GM06990 (cell line): ENCODE data around the gene MRPL10.

Source experiments
- DNase-seq: peaks from one replicate; pipeline ENCODE4 v3.0.0-alpha.2; 2011; ENCODE audit not compliant: insufficient read length; ENCODE audit errors: extremely low read depth
- H3K27me3 ChIP-seq: replicated peaks from 2 replicates; pipeline ENCODE4 v1.6.0; 2011; ENCODE audit warnings: low read length; ENCODE audit not compliant: control insufficient read depth, insufficient read depth
- H3K36me3 ChIP-seq: 2 replicates; pipeline ENCODE4 v1.5.1; 2011; ENCODE audit warnings: low read length; ENCODE audit not compliant: control insufficient read depth, insufficient read depth
- H3K4me3 ChIP-seq: replicated peaks from 2 replicates; pipeline ENCODE4 v1.5.1; 2011; ENCODE audit warnings: low read depth, mild to moderate bottlenecking, control low read depth, low read length
- CTCF ChIP-seq: IDR thresholded peaks from 2 replicates; pipeline ENCODE4 v1.5.1; 2011; ENCODE audit warnings: low read length, control low read depth, mild to moderate bottlenecking, inconsistent platforms; ENCODE audit not compliant: insufficient read depth, poor library complexity, severe bottlenecking

Gene MRPL10

GRCh38 chr17:47816111-47816735 lies 15.1 kb downstream of the MRPL10 start:
- no peak for DNase-seq
- Histone ChIP-seq H3K4me3 (no peak overlapping the region), H3K36me3 (peaks cover 35% of the 10 kb centered on the region), H3K27me3 (no peaks in the 10 kb centered on the region)
- no peak for TF ChIP-seq CTCF

GRCh38 chr17:47815106-47815918 lies 16.0 kb downstream of the MRPL10 start:
- DNase-seq = no peak
- H3K27me3 ChIP-seq = no peaks in the 10 kb centered on the region
- no peak for TF ChIP-seq CTCF
- peaks cover 38% of the 10 kb centered on the region for H3K36me3 ChIP-seq
- H3K4me3 ChIP-seq = no peak overlapping the region

GRCh38 chr17:47813512-47814031 lies 17.8 kb downstream of the MRPL10 start:
- DNase-seq = no peak
- Histone ChIP-seq H3K4me3 (no peak overlapping the region), H3K36me3 (peaks cover 39% of the 10 kb centered on the region), H3K27me3 (no peaks in the 10 kb centered on the region)
- TF ChIP-seq CTCF = no peak

GRCh38 chr17:47813077-47813476 lies 18.3 kb downstream of the MRPL10 start:
- Histone ChIP-seq H3K27me3 (no peaks in the 10 kb centered on the region), H3K36me3 (peaks cover 41% of the 10 kb centered on the region), H3K4me3 (no peak overlapping the region)
- no peak for DNase-seq
- TF ChIP-seq CTCF = no peak

- no peaks in the 10 kb centered on the region for H3K27me3 ChIP-seq
- DNase-seq = no peak
- H3K36me3 ChIP-seq = peaks cover 41% of the 10 kb centered on the region
- H3K4me3 ChIP-seq = no peak overlapping the region
- TF ChIP-seq CTCF = no peak
These were observed 19.0 kb downstream of the MRPL10 start for GRCh38 chr17:47812146-47812920.
